ENCODE measurements around the gene MEGF8. TPM values are rescaled to one million over a fixed set of nuclear protein-coding genes. Genes with fewer than 3 reads are reported as not detected.

Gene MEGF8
- total and polyA plus RNA-seq, 9 of the 15 experiments (the other 6 are each of a cell fraction or from before 2014, with no cell fraction given): 0.28 to 13.1 (median 3.0) TPM

DNA sequence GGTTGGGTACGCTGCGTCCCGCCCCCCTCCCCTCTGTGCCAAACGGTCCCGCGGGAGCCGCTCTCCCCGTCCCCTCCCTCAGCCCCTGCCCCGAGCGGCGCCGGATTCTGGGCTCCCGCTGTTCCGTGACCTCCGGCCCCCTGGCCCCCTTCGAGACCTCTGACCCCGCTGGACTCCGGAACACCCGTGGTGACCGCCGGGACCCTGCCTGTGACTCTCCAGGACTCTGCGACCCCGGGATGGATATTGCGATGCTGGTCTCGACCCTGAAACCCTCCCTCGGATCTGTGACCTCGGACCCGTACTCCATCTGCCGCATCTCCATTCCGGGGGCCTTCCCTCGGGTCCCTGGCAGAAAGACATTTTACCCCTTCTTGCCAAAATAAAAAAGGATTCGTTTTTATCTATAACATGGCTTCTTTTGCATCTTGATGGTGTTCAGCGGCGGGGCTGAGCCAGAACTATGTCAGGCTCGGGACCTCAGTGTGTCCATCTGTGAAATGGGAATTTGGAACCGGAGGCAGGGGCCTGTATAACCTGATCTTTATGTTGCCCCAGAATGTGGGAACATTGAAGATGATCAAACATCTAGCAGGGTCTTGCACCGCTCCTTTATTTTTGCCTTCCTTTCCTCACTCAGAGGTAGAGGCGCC, 654 bp upstream of the MEGF8 start:
- in situ Hi-C loops (cut with MboI) (loop anchor here (10.0 kb wide), 1 partner anchor 190 kb away; the partner anchor contains the start of gene POU2F2), intact Hi-C loops (cut with micrococcal nuclease) (loop anchor here (10.0 kb wide), 2 partner anchors 110 to 190 kb away; partner anchors contain the start of gene POU2F2)
- Histone ChIP-seq H3K4me3 (peak overlapping the region; percentile 99; the same call in 1 of the 2 replicates), H3K4me1 (replicated peaks in 1 of 2; ENCODE audit: control insufficient read depth in 2 of 2, insufficient read depth in 2 of 2, low read length in 2 of 2) (peaks cover 8 to 27% of the 10 kb centered on the region in 2 experiments; a peak in 4 of 5 replicates), H3K79me2 (ENCODE audit: control insufficient read depth, insufficient read depth, low read length) (peaks cover 20% of the 10 kb centered on the region), H3K9me3 (replicated peaks; ENCODE audit: control insufficient read depth, insufficient read depth, low read depth, low read length) (no peaks in the 10 kb centered on the region), H3K9ac (ENCODE audit: insufficient read depth in 1 of 2, low read depth in 2 of 2, low read length in 2 of 2) (peak overlapping the region in 1 of 2 experiments; percentile 49; a peak in 3 of 4 replicates), H3K27me3 (ENCODE audit: control insufficient read depth in 2 of 2, insufficient read depth in 2 of 2, low read length in 2 of 2) (peaks cover 0 to 2% of the 10 kb centered on the region in 2 experiments; a peak in 1 of 5 replicates), H3K4me2 (ENCODE audit: insufficient read depth, low read length) (peak overlapping the region; percentile 54), H3K36me3 (ENCODE audit: control insufficient read depth, insufficient read depth, low read length) (no peaks in the 10 kb centered on the region), H4K20me1 (replicated peaks; ENCODE audit: control insufficient read depth, insufficient read depth, low read length) (no peaks in the 10 kb centered on the region; the same call in 1 of the 2 replicates), H2AFZ (ENCODE audit: low read depth, low read length) (peak overlapping the region; percentile 98), H3K27ac (ENCODE audit: extremely low read depth, low read depth, low read length) (no peak overlapping the region), H3K9me1 (ENCODE audit: control insufficient read depth, insufficient read depth, low read length) (no peaks in the 10 kb centered on the region)
- ChIA-PET CTCF (ENCODE audit: low intra/inter-chr PET ratio) (interaction anchor here (0.7 to 1.6 kb wide), 5 partner anchors 12 to 216 kb away, joined by 3 to 8 read pairs (median 4); partner anchors contain the start of gene TMEM145), POLR2A (no interaction called here)
- FAIRE-seq (no peak), DNase-seq (ENCODE audit: extremely low read depth in 1 of 4, low spot score in 3 of 4) (no peak), ATAC-seq (no peak)
- BruUV-seq (replicated peaks): no TSS peak
- WGBS (ENCODE audit: insufficient coverage, low coverage, missing lambda C conversion rate): 52% methylated on average over 18 of the region's 38 CpGs
- TF ChIP-seq EZH2 (IDR thresholded peaks at IDR 0.05; ENCODE audit: borderline replicate concordance, low read depth, low read length): no peak
- peak; percentile 84 for TF ChIP-seq HDAC2 (IDR thresholded peaks at IDR 0.05)
- peak; percentile 60; the same call in 1 of the 2 replicates for TF ChIP-seq CTBP1 (IDR thresholded peaks at IDR 0.05; ENCODE audit: borderline replicate concordance)
- TF ChIP-seq ARNT (IDR thresholded peaks at IDR 0.05): 0 out of 4 replicates have a peak, but pooled peaks of 1 of the 2 experiments have one; percentile 61
- TF ChIP-seq CREB1 (IDR thresholded peaks at IDR 0.05): no peak
- TF ChIP-seq CREB1 (CRISPR knock-in tag; IDR thresholded peaks at IDR 0.05): peak; percentile 1; the same call in 1 of the 2 replicates
- peak; percentile 20 to 67; a peak in 1 of 4 replicates for TF ChIP-seq TEAD1 (CRISPR knock-in tag; IDR thresholded peaks at IDR 0.05)
- TF ChIP-seq RCOR1 (IDR thresholded peaks at IDR 0.05; ENCODE audit: borderline replicate concordance in 1 of 2, low read depth in 2 of 2, low read length in 2 of 2): peak; percentile 36 to 62; a peak in 2 of 4 replicates
- no peak for TF ChIP-seq NFATC3 (IDR thresholded peaks at IDR 0.05)
- TF ChIP-seq BCOR (IDR thresholded peaks at IDR 0.05): peak; percentile 93
- no peak for TF ChIP-seq DIDO1 (tag; IDR thresholded peaks at IDR 0.05; ENCODE audit: low read depth)
- TF ChIP-seq ZNF780A (CRISPR knock-in tag; IDR thresholded peaks at IDR 0.05): no peak
- 0 out of 2 replicates have a peak, but pooled peaks have one; percentile 6 for TF ChIP-seq MTA2 (IDR thresholded peaks at IDR 0.05; ENCODE audit: low read depth)
- TF ChIP-seq SNRNP70 (optimal IDR thresholded peaks at IDR 0.05; ENCODE audit: low read depth, low read length): no peak
- TF ChIP-seq ARHGAP35 (IDR thresholded peaks at IDR 0.05; ENCODE audit: partially characterized antibody): no peak
- TF ChIP-seq, protein P1, sequence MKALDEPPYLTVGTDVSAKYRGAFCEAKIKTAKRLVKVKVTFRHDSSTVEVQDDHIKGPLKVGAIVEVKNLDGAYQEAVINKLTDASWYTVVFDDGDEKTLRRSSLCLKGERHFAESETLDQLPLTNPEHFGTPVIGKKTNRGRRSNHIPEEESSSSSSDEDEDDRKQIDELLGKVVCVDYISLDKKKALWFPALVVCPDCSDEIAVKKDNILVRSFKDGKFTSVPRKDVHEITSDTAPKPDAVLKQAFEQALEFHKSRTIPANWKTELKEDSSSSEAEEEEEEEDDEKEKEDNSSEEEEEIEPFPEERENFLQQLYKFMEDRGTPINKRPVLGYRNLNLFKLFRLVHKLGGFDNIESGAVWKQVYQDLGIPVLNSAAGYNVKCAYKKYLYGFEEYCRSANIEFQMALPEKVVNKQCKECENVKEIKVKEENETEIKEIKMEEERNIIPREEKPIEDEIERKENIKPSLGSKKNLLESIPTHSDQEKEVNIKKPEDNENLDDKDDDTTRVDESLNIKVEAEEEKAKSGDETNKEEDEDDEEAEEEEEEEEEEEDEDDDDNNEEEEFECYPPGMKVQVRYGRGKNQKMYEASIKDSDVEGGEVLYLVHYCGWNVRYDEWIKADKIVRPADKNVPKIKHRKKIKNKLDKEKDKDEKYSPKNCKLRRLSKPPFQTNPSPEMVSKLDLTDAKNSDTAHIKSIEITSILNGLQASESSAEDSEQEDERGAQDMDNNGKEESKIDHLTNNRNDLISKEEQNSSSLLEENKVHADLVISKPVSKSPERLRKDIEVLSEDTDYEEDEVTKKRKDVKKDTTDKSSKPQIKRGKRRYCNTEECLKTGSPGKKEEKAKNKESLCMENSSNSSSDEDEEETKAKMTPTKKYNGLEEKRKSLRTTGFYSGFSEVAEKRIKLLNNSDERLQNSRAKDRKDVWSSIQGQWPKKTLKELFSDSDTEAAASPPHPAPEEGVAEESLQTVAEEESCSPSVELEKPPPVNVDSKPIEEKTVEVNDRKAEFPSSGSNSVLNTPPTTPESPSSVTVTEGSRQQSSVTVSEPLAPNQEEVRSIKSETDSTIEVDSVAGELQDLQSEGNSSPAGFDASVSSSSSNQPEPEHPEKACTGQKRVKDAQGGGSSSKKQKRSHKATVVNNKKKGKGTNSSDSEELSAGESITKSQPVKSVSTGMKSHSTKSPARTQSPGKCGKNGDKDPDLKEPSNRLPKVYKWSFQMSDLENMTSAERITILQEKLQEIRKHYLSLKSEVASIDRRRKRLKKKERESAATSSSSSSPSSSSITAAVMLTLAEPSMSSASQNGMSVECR (CRISPR knock-in tag; IDR thresholded peaks at IDR 0.05): 0 out of 2 replicates have a peak, but pooled peaks have one; percentile 19
- no peak for TF ChIP-seq NCOA6 (IDR thresholded peaks at IDR 0.05)
- no peak for TF ChIP-seq MAFG (tag; conservative IDR thresholded peaks at IDR 0.05)
- TF ChIP-seq ZNF445 (CRISPR knock-in tag; IDR thresholded peaks at IDR 0.05; ENCODE audit: low read depth): no peak

Data from K562 (cell line).